Measurements from ENCODE around the gene CDHR3. TPM values are rescaled to one million over a fixed set of nuclear protein-coding genes. Genes with fewer than 3 reads are reported as not detected.

Gene CDHR3
- total and polyA plus RNA-seq, 8 donors: 0.86 to 3.7 (median 1.9) TPM

GRCh38 chr7:105920766-105921165, 42.3 kb upstream of the CDHR3 start:
- intact Hi-C loops (cut with DNase I): no loop called here
- no peaks in the 10 kb centered on the region for H3K9me3 ChIP-seq
- H3K4me1 ChIP-seq: no peaks in the 10 kb centered on the region
- WGBS, 2 donors: 92 to 95% methylated on average over 4 of the region's 4 CpGs
- ATAC-seq: no peak
- no peaks in the 10 kb centered on the region for H3K27me3 ChIP-seq
- no peak for TF ChIP-seq CTCF (IDR thresholded peaks at IDR 0.05)
- no peak overlapping the region for H3K27ac ChIP-seq
- no peaks in the 10 kb centered on the region for H3K36me3 ChIP-seq
- no peak for DNase-seq
- no peak for FAIRE-seq
- H3K4me3 ChIP-seq: no peak overlapping the region

GRCh38 chr7:105924945-105925344, 38.1 kb upstream of the CDHR3 start:
- no peak for TF ChIP-seq CTCF (IDR thresholded peaks at IDR 0.05)
- intact Hi-C loops (cut with DNase I): no loop called here
- no peak overlapping the region for H3K4me3 ChIP-seq
- H3K27ac ChIP-seq: no peak overlapping the region
- no peaks in the 10 kb centered on the region for H3K9me3 ChIP-seq
- no peaks in the 10 kb centered on the region for H3K27me3 ChIP-seq
- no peaks in the 10 kb centered on the region for H3K36me3 ChIP-seq
- WGBS, 2 donors: 93 to 94% methylated on average over 1 of the region's 1 CpG
- ATAC-seq: no peak
- no peak for DNase-seq
- no peak for FAIRE-seq
- no peaks in the 10 kb centered on the region for H3K4me1 ChIP-seq

- no peak for TF ChIP-seq CTCF (IDR thresholded peaks at IDR 0.05)
- H3K27me3 ChIP-seq: no peaks in the 10 kb centered on the region
- H3K4me3 ChIP-seq: no peak overlapping the region
- H3K36me3 ChIP-seq: no peaks in the 10 kb centered on the region
- no peak for FAIRE-seq
- WGBS, 2 donors: 73 to 75% methylated on average over 3 of the region's 3 CpGs
- no peak for DNase-seq
- ATAC-seq: no peak
- intact Hi-C loops (cut with DNase I): no loop called here
- no peak overlapping the region for H3K27ac ChIP-seq
- no peaks in the 10 kb centered on the region for H3K9me3 ChIP-seq
- no peaks in the 10 kb centered on the region for H3K4me1 ChIP-seq
Observed at GRCh38 chr7:105926131-105926530, 36.9 kb upstream of the CDHR3 start.

GRCh38 chr7:105931179-105931578, 31.9 kb upstream of the CDHR3 start:
- Histone ChIP-seq H3K27ac (no peak overlapping the region), H3K4me3 (no peak overlapping the region), H3K36me3 (no peaks in the 10 kb centered on the region), H3K4me1 (peaks cover 7 to 11% (median 9%) of the 10 kb centered on the region in 3 donors), H3K9me3 (no peaks in the 10 kb centered on the region), H3K27me3 (no peaks in the 10 kb centered on the region)
- intact Hi-C loops (cut with DNase I): no loop called here
- WGBS, 2 donors: 58 to 66% methylated on average over 4 of the region's 4 CpGs
- TF ChIP-seq CTCF (IDR thresholded peaks at IDR 0.05): no peak
- no peak for ATAC-seq
- DNase-seq: no peak
- no peak for FAIRE-seq

GRCh38 chr7:105932835-105933477, 30.1 kb upstream of the CDHR3 start:
- TF ChIP-seq CTCF (IDR thresholded peaks at IDR 0.05): no peak
- DNase-seq (no peak), ATAC-seq (peak in 2 of 4 donors; percentile 10 to 36), FAIRE-seq (no peak)
- no peaks in the 10 kb centered on the region for H3K36me3 ChIP-seq
- H3K4me1 ChIP-seq: peaks cover 7 to 11% (median 9%) of the 10 kb centered on the region in 3 donors
- no peak overlapping the region for H3K4me3 ChIP-seq
- no peak overlapping the region for H3K27ac ChIP-seq
- no peaks in the 10 kb centered on the region for H3K27me3 ChIP-seq
- intact Hi-C loops (cut with DNase I): no loop called here
- no peaks in the 10 kb centered on the region for H3K9me3 ChIP-seq
- 88% methylated on average over 8 of the region's 8 CpGs for WGBS, 2 donors
